IPS-NIHi7 (cell line): ENCODE measurements around the gene CYP2W1.
"Not testable (repeated sequence)": the region's sequence is repeated elsewhere in the genome, so short reads cannot be mapped to it uniquely, and the experiment has no call there.

Experiments
- DNase-seq: peaks from one replicate; pipeline ENCODE4 v3.0.0; 2012; ENCODE audit warnings: mixed read lengths; ENCODE audit errors: extremely low spot score

CYP2W1 gene, protein sequence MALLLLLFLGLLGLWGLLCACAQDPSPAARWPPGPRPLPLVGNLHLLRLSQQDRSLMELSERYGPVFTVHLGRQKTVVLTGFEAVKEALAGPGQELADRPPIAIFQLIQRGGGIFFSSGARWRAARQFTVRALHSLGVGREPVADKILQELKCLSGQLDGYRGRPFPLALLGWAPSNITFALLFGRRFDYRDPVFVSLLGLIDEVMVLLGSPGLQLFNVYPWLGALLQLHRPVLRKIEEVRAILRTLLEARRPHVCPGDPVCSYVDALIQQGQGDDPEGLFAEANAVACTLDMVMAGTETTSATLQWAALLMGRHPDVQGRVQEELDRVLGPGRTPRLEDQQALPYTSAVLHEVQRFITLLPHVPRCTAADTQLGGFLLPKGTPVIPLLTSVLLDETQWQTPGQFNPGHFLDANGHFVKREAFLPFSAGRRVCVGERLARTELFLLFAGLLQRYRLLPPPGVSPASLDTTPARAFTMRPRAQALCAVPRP

GRCh38 chr7:983004-983615 is at the start of gene CYP2W1:
TSS of gene CYP2W1 (plus strand) at chr7:983181. CDS start at chr7:983212, 31 bp downstream.
- no peak for DNase-seq

- DNase-seq: no peak
Observed at GRCh38 chr7:934469-935163, 48.4 kb upstream of the CYP2W1 start.

DNA sequence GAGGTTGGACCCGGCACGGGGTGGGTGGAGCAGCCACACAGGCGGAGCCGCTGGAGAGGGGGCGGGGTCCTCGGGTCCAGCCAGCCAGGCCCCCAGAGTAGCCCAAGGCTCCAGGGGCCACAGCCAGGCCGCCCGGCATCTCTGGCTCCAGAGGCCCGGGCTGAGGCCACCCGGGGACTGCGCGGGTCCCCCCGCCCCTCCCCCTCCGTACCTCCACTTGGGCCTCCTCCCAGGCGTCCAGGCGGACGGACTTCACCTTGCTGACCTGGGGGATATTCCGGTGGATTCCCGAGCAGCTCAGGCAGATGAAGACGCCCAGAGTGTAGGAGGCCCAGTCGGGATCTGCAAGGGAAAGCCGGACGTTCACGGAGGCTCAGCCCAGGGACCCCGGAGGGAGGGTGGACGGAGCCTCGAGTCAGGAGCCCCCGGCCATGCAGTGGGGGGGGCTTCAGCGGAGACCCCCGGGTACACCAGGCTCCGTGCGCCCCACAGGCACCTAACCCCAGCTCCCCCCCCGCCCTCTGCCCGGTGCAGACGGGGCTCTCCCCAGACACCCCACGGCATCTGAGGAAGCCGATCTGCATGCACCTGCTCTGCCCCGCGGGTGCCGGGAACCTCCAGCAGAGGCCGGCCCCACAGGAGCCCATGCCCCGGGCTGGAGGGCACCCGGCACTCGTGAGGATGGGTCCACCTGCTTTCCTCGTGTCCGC is 47.7 kb upstream of the CYP2W1 start:
- no peak for DNase-seq

DNA sequence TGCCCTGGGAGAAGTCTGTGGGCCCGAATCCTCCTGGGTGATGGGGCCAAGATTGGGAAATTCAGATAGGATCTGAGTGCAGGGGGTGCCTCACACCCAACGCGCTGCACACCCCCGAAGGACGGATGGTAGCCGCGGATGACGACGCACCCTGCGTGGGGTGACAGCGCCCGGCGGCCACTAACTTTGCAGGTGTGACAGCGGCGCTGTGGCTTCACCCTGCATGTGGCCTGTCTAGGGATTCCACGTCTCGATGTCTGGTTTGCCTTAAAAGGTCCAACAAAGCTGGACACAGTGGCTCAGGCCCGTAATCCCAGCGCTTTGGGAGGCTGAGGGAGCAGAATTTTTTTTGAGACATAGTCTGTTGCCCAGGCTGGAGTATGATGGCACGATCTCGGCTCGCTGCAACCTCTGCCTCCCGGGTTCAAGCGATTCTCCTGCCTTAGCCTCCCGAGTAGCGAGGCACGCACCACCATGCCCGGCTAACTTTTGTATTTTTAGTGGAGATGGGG is 47.1 kb upstream of the CYP2W1 start:
- DNase-seq: no peak

DNA sequence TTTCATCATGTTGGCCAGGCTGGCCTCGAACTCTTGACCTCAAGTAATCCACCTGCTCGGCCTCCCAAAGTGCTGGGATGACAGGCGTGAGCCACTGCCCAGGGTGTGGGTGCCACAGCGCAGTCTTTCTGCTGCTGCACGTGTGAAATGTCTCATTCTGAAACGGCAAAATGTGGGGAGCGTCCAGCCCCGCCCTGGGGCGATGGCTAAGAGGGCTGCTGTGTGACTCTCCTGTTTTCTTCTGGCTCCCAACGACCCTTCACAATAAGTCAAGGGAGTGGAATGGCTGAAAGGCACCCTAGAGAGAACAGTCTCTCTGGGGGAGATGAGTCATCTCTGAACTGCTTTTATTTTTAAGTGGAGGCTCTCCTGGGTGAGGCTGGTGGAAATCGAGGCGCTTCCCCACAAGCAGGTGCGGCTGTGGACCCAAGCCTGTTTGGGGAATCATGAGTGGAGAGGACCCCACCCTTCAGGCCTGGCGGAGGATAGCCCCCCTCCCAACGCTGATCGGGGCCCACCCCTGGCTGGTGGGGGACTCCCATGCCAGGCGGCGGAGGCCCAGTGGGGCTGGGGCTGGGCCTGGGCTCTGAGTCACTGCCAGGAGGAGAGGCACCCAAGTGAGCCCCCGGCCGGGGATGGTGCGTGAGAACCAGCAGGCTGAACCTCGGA is 46.5 kb upstream of the CYP2W1 start:
- DNase-seq: no peak

DNA sequence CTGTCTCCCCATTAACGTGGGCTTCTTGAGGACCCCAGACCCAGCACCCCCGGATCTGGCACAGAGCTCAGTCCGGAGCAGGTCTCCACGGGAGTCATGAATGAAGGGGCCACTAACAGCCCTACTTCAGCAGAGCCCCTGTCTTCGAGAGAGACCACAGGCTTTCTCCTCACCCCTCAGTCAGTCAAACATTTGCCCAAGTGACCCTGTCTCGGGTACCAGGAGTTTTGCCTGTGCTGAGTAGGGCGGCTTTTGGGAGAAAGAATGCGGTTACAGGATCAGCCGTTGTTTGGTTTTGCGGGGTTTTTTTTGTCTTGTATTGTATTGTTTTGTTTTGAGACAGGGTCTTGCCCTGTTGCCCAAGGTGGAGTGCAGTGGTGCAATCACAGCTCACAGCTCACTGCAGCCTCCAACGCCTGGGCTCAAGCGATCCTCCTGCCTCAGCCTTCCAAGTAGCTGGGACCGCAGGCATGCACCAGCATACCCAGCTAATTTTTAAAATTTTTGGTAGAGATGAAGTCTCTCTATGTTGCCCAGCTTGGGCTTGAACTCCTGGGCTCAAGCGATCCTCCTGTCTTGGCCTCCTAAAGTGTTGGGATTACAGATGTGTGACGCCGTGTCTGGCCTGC is 45.0 kb upstream of the CYP2W1 start:
- DNase-seq: no peak

DNA sequence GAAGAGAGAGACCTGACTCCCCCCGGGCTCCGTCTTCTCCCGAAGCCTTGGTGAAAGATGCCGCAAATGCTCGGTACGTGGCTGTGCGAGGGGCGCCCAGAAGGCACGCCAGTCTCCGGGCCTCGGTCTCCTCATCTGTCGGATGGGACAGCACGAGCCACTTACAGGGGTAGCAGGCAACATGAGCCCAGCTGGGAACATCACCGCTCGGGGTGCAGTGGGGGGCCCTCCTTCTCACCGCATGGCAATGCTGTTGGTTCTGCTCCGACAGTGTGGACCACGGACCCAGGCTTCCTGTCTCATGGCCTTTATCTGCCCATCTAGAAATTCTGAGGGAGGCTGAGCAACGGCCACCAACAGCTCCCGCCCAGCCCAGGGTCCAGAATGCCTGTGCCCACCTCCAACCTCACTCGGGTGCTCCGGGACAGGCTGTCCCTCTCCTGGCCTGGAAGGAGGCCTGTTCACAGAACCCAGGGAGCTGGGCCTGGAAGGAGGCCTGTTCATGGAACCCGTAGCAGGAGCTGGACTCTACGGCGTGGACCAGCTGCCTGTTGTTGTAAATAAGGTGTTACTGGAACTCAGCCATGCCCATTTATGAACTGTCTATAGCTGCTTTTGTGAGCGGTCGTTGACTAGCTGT is 44.3 kb upstream of the CYP2W1 start:
- no peak for DNase-seq

GRCh38 chr7:939843-940242 is 43.1 kb upstream of the CYP2W1 start:
- no peak for DNase-seq

DNA sequence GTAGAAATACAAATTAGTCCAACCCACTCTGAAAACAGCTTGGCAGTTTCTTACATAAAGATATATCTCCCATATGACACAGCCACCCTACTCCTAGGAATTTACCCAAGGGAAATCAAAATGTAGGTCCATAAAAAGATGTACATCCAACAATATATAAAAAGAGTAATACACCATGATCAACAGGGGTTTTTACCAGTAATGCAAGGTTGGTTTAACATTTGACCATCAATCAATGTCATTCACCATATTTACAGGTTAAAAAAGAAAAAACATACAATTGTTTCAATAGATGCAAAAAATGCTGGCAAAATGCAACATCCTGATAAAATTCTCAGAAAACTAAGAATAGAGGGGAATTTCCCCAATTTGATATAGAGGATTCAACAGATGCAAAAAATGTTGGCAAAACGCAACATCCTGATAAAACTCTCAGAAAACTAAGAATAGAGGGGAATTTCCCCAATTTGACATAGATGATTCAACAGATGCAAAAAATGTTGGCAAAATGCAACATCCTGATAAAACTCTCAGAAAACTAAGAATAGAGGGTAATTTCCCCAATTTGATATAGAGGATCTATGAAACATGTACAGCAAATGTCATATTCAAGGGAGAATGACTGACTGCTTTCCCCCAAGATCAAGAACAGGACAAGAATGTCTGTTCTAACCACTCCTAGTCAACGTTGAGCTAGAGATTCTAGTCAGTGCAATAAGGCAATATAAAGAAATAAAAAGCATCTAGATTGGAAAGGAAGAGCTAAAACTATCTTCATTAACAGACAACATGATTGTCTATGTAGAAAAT is 42.2 kb upstream of the CYP2W1 start:
- no peak for DNase-seq

- DNase-seq: not testable (repeated sequence)
Observed at GRCh38 chr7:943793-944192, 39.2 kb upstream of the CYP2W1 start.

GRCh38 chr7:944744-945143 is 38.2 kb upstream of the CYP2W1 start:
- no peak for DNase-seq

GRCh38 chr7:945147-945555 is 37.8 kb upstream of the CYP2W1 start:
- no peak for DNase-seq

DNA sequence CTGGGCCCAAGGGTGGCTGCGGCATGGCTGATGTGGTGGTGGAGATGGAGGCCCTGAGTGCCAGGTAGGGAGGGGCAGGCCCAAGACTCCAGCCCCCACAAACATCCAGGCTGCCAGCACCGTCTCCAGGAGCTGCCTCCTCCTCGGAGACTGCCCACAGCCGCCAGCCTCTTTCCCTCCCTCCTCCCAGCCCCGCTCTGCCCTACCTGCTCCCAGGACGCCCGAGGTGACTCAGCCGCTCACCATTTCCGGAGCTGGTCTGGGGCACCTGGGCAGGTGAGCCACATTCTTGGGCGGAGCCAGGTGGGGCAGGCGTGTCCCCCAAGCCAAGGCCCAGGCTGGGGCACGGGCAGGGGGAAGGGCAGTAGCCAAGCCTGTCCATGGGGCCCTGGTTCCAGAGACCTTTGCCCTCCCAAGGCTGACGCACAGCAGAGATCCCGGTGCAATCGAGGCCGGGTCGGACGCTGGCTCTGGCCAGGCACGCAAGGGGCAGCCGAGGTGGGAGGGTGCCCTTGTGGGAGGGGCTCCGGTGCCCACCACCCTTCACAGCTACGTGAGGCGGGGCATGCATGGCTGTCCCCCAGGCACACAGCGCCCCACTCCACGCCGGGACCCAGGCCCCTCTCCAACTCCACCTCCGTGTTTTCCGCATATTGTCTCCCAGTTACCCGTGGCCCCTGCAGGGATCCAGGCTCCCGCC is 37.3 kb upstream of the CYP2W1 start:
- peak; percentile 86 for DNase-seq

- DNase-seq: no peak
Observed at GRCh38 chr7:946256-946996, 36.6 kb upstream of the CYP2W1 start.

GRCh38 chr7:947391-948210 is 35.4 kb upstream of the CYP2W1 start:
- DNase-seq: no peak

- DNase-seq: no peak
Observed at GRCh38 chr7:949021-949934, 33.7 kb upstream of the CYP2W1 start.
